GM23338 (cell line): Measurements from ENCODE around the gene KCNMA1. TPM values are rescaled to one million over a fixed set of nuclear protein-coding genes. Genes with fewer than 3 reads are reported as not detected.

Source experiments
- ATAC-seq: fragments of 200-7000 bp; cut with Tn5 transposase; 3 replicates; pipeline ENCODE4 v1.9.1; 2020
- DNase-seq: peaks from one replicate; pipeline ENCODE4 v3.0.0-alpha.2; 2015; ENCODE audit warnings: low spot score
- H2AFZ ChIP-seq: fragments of 200-600 bp; sonication (generic); 2 replicates; pipeline ENCODE4 v1.8.0; 2016; ENCODE audit warnings: antibody characterized with exemption, mild to moderate bottlenecking, moderate library complexity
- H3F3A ChIP-seq: fragments of 200-600 bp; sonication (generic); replicated peaks from 2 replicates; pipeline ENCODE4 v1.8.0; 2017; ENCODE audit warnings: antibody characterized with exemption, mixed run types, low read depth
- H3K27ac ChIP-seq: fragments of 200-600 bp; sonication (generic); 2 replicates; pipeline ENCODE4 v1.6.1; 2016; ENCODE audit warnings: low read depth
- H3K27me3 ChIP-seq: fragments of 200-600 bp; sonication (generic); 2 replicates; pipeline ENCODE4 v1.8.0; 2016; ENCODE audit warnings: mild to moderate bottlenecking, mixed run types, moderate library complexity; ENCODE audit not compliant: insufficient read depth
- H3K36me3 ChIP-seq: fragments of 200-600 bp; sonication (generic); 2 replicates; pipeline ENCODE4 v1.8.0; 2016; ENCODE audit warnings: mild to moderate bottlenecking; ENCODE audit not compliant: insufficient read depth
- H3K4me1 ChIP-seq: fragments of 200-600 bp; sonication (generic); 2 replicates; pipeline ENCODE4 v1.8.0; 2016; ENCODE audit warnings: mild to moderate bottlenecking, moderate library complexity; ENCODE audit not compliant: insufficient read depth
- H3K4me2 ChIP-seq: fragments of 200-600 bp; sonication (generic); 2 replicates; pipeline ENCODE4 v1.7.1; 2017; ENCODE audit warnings: mixed run types
- H3K4me3 ChIP-seq: fragments of 200-600 bp; sonication (generic); 2 replicates; pipeline ENCODE4 v1.6.1; 2016; ENCODE audit warnings: mixed run types
- H3K79me2 ChIP-seq: fragments of 200-600 bp; sonication (generic); replicated peaks from 2 replicates; pipeline ENCODE4 v1.8.0; 2017; ENCODE audit warnings: mild to moderate bottlenecking; ENCODE audit not compliant: insufficient read depth
- H3K9me2 ChIP-seq: fragments of 200-600 bp; sonication (generic); 2 replicates; pipeline ENCODE4 v1.8.0; 2017; ENCODE audit not compliant: insufficient read depth
- H4K20me1 ChIP-seq: fragments of 200-600 bp; sonication (generic); replicated peaks from 2 replicates; pipeline ENCODE4 v1.8.0; 2017; ENCODE audit warnings: mild to moderate bottlenecking; ENCODE audit not compliant: insufficient read depth
- H3K27ac Mint-ChIP-seq: 2 replicates; pipeline ENCODE4 v1.8.0; 2020; ENCODE audit warnings: inconsistent platforms, mild to moderate bottlenecking, moderate library complexity, mixed read lengths
- H3K27me3 Mint-ChIP-seq: 3 replicates; pipeline ENCODE4 v1.8.0; 2022; ENCODE audit warnings: low read depth, mild to moderate bottlenecking, moderate library complexity, mixed read lengths, inconsistent platforms; ENCODE audit not compliant: insufficient read depth, poor library complexity
- H3K36me3 Mint-ChIP-seq: 3 replicates; pipeline ENCODE4 v1.8.0; 2021; ENCODE audit warnings: low read depth, mild to moderate bottlenecking, inconsistent platforms, moderate library complexity, mixed read lengths
- H3K4me1 Mint-ChIP-seq: 3 replicates; pipeline ENCODE4 v1.8.0; 2020; ENCODE audit warnings: mild to moderate bottlenecking, inconsistent platforms, mixed read lengths
- H3K4me3 Mint-ChIP-seq: 3 replicates; pipeline ENCODE4 v1.8.0; 2021; ENCODE audit warnings: moderate library complexity, mild to moderate bottlenecking, inconsistent platforms, mixed read lengths
- H3K9me3 Mint-ChIP-seq: 3 replicates; pipeline ENCODE4 v1.8.0; 2020; ENCODE audit warnings: moderate library complexity, mild to moderate bottlenecking, inconsistent platforms, mixed read lengths
- CREB1 ChIP-seq: fragments of 250-450 bp; sonication (Bioruptor Pico); IDR thresholded peaks from 2 replicates; pipeline ENCODE4 v1.5.0; 2020; ENCODE audit warnings: low read depth, mild to moderate bottlenecking, moderate library complexity
- CTCF ChIP-seq, 2 experiments: fragments of 200-600 bp in 1 of 2; sonication (generic) in 1 of 2; conservative IDR thresholded peaks; 2 replicates each; pipeline versions ENCODE4 v1.5.1 to v1.6.1; 2016 to 2017; ENCODE audit warnings: antibody characterized with exemption in 2 of 2, low read depth in 2 of 2, mild to moderate bottlenecking in 2 of 2, moderate library complexity in 1 of 2
- ETS1 ChIP-seq: IDR thresholded peaks from 2 replicates; pipeline ENCODE4 v1.6.1; 2016; ENCODE audit warnings: antibody characterized with exemption
- EZH2 ChIP-seq: fragments of 200-600 bp; sonication (generic); IDR thresholded peaks from one replicate; pipeline ENCODE4 v1.8.0; 2017; ENCODE audit warnings: antibody characterized with exemption, mild to moderate bottlenecking, low read depth; ENCODE audit not compliant: unreplicated experiment
- EZH2phosphoT487 ChIP-seq: fragments of 200-600 bp; sonication (generic); IDR thresholded peaks from one replicate; pipeline ENCODE4 v1.8.1; 2018; ENCODE audit warnings: antibody characterized with exemption; ENCODE audit not compliant: unreplicated experiment
- JUNB ChIP-seq: IDR thresholded peaks from one replicate; pipeline ENCODE4 v1.6.1; 2016; ENCODE audit warnings: antibody characterized with exemption; ENCODE audit not compliant: unreplicated experiment
- NANOG ChIP-seq: IDR thresholded peaks from 2 replicates; pipeline ENCODE4 v1.6.1; 2016; ENCODE audit warnings: antibody characterized with exemption, borderline replicate concordance
- POLR2AphosphoS5 ChIP-seq: IDR thresholded peaks from 2 replicates; pipeline ENCODE4 v1.6.1; 2016; ENCODE audit warnings: antibody characterized with exemption, low read depth
- REST ChIP-seq: IDR thresholded peaks from one replicate; pipeline ENCODE4 v1.6.1; 2018; ENCODE audit warnings: antibody characterized with exemption; ENCODE audit not compliant: unreplicated experiment
- STAT1 ChIP-seq: IDR thresholded peaks from one replicate; pipeline ENCODE4 v1.6.1; 2016; ENCODE audit warnings: antibody characterized with exemption; ENCODE audit not compliant: unreplicated experiment
- ZNF114 ChIP-seq: fragments of 250-450 bp; sonication (Bioruptor Pico); IDR thresholded peaks from 2 replicates; pipeline ENCODE4 v1.5.0; 2020; ENCODE audit warnings: mild to moderate bottlenecking, moderate library complexity
- ZNF331 ChIP-seq: fragments of 250-450 bp; sonication (Bioruptor Pico); IDR thresholded peaks from 2 replicates; pipeline ENCODE4 v1.5.0; 2020; ENCODE audit warnings: low read depth, mild to moderate bottlenecking, moderate library complexity
- ZNF462 ChIP-seq: fragments of 250-450 bp; sonication (Bioruptor Pico); IDR thresholded peaks from 2 replicates; pipeline ENCODE4 v1.5.0; 2020; ENCODE audit warnings: mild to moderate bottlenecking, moderate library complexity
- polyA plus RNA-seq: library from polyadenylated mRNA; unstranded; fragments of >200 nt; fragmentation: Nextera tagmentation; extraction: Ambion mirVana; gene quantifications from 2 replicates; pipeline ENCODE4 v1.2.1, GENCODE V29; 2016
- total RNA-seq: library from RNA; depleted of rRNA; stranded (reverse); fragments of >200 nt; shearing (Covaris generic); gene quantifications from 2 replicates; pipeline ENCODE4 v1.2.3, GENCODE V29; 2014

Gene KCNMA1
- total and polyA plus RNA-seq, 2 experiments from 2014 or later = 8.2 to 9.0 TPM

- no peaks in the 10 kb centered on the region for H3K4me1 ChIP-seq
- H4K20me1 ChIP-seq = no peaks in the 10 kb centered on the region
- H3K4me3 ChIP-seq = no peak overlapping the region
- H3K27ac Mint-ChIP-seq = no peak overlapping the region
- 0 out of 2 replicates have a peak, but pooled peaks cover 4% of the 10 kb centered on the region for H3K9me2 ChIP-seq
- H2AFZ ChIP-seq = no peak overlapping the region
- H3K27me3 ChIP-seq = no peaks in the 10 kb centered on the region
- H3K36me3 ChIP-seq = no peaks in the 10 kb centered on the region
- no peaks in the 10 kb centered on the region for H3K4me1 Mint-ChIP-seq
- no peak for ATAC-seq
- DNase-seq = no peak
- H3K27me3 Mint-ChIP-seq = no peaks in the 10 kb centered on the region
- H3K9me3 Mint-ChIP-seq = no peaks in the 10 kb centered on the region
- TF ChIP-seq REST (no peak), CREB1 (CRISPR knock-in tag) (no peak), CTCF (conservative IDR thresholded peaks at IDR 0.05; ENCODE audit: low read depth in 2 of 2) (no peak), ZNF331 (CRISPR knock-in tag) (no peak), NANOG (no peak), ZNF114 (no peak), EZH2phosphoT487 (no peak), ETS1 (no peak), JUNB (no peak), ZNF462 (CRISPR knock-in tag) (no peak), EZH2 (no peak), POLR2AphosphoS5 (no peak), STAT1 (no peak)
- no peak overlapping the region for H3K4me2 ChIP-seq
- no peaks in the 10 kb centered on the region for H3K36me3 Mint-ChIP-seq
- no peak overlapping the region for H3K27ac ChIP-seq
- no peak overlapping the region for H3K4me3 Mint-ChIP-seq
- H3K79me2 ChIP-seq = no peaks in the 10 kb centered on the region
- no peaks in the 10 kb centered on the region for H3F3A ChIP-seq
These were observed 545.9 kb downstream of the KCNMA1 start for GRCh38 chr10:77091597-77092165.
